Erythroblast (primary cell): Measurements from ENCODE around the gene ATG4D.

Source experiments
- GATA1 ChIP-seq: IDR thresholded peaks from 2 replicates; pipeline ENCODE4 v1.6.1; 2011; ENCODE audit warnings: low read depth, mild to moderate bottlenecking, control low read depth, low read length, moderate library complexity
- POLR2A ChIP-seq: IDR thresholded peaks from 2 replicates; pipeline ENCODE4 v1.6.1; 2011; ENCODE audit warnings: mild to moderate bottlenecking, low read length

GRCh38 chr19:10553943-10554381 is 10.3 kb downstream of the ATG4D start:
- no peak for TF ChIP-seq POLR2A
- TF ChIP-seq GATA1: no peak
